ENCODE results near the gene CDH13.

CDH13 gene

DNA sequence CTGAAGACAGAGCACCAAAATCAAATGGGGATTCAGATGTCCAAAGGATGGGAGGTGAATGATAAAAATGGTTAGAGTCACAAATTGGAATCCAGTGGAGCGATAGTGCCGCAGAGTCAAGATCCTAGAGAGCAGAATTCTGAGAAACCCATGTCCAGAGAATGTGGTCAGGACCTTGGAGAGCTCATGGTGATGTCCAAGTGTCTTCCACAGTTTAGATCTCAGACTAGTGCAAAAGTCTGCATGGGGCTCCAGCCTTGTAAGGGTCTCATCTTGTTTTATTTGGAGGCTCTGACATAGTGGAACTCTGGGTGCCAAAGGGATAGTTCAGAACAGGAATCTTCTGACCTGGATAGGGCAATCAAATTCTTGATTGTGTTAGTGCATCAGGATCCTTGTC is 935.1 kb downstream of the CDH13 start:
- TF ChIP-seq, protein P1, sequence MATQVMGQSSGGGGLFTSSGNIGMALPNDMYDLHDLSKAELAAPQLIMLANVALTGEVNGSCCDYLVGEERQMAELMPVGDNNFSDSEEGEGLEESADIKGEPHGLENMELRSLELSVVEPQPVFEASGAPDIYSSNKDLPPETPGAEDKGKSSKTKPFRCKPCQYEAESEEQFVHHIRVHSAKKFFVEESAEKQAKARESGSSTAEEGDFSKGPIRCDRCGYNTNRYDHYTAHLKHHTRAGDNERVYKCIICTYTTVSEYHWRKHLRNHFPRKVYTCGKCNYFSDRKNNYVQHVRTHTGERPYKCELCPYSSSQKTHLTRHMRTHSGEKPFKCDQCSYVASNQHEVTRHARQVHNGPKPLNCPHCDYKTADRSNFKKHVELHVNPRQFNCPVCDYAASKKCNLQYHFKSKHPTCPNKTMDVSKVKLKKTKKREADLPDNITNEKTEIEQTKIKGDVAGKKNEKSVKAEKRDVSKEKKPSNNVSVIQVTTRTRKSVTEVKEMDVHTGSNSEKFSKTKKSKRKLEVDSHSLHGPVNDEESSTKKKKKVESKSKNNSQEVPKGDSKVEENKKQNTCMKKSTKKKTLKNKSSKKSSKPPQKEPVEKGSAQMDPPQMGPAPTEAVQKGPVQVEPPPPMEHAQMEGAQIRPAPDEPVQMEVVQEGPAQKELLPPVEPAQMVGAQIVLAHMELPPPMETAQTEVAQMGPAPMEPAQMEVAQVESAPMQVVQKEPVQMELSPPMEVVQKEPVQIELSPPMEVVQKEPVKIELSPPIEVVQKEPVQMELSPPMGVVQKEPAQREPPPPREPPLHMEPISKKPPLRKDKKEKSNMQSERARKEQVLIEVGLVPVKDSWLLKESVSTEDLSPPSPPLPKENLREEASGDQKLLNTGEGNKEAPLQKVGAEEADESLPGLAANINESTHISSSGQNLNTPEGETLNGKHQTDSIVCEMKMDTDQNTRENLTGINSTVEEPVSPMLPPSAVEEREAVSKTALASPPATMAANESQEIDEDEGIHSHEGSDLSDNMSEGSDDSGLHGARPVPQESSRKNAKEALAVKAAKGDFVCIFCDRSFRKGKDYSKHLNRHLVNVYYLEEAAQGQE (IDR thresholded peaks at IDR 0.05; ENCODE audit: insufficient read depth in 1 of 2, low read depth in 2 of 2, low read length in 2 of 2): peak; percentile 77 to 95
- TF ChIP-seq FOXP2 (optimal IDR thresholded peaks at IDR 0.05; ENCODE audit: borderline replicate concordance, extremely low read depth, extremely low read length, insufficient read depth): no peak

DNA sequence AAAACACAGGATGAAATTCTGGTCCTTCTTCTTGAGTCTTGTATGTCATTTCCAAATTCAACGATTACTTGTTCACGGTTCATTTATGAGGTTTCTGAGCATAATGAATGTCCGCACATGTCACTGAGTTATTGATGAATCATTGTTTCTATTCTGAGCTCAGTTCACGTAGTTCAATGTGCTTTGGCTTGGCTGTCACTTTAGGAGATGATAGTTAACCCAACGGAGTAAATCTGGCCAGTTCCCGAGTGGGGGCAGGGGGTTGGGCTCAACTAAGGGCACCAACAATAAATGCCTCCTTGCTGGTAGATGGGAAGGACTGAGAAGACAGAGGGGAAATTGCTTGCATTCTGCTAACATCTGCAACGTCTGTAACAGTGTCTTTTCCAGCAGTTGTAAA is 941.6 kb downstream of the CDH13 start:
- no peak for TF ChIP-seq FOXP2 (optimal IDR thresholded peaks at IDR 0.05; ENCODE audit: borderline replicate concordance, extremely low read depth, extremely low read length, insufficient read depth)
- TF ChIP-seq TAF1 (IDR thresholded peaks at IDR 0.05; ENCODE audit: borderline replicate concordance, insufficient read depth, low read length): no peak
- TF ChIP-seq, protein P1 (IDR thresholded peaks at IDR 0.05; ENCODE audit: insufficient read depth in 1 of 2, low read depth in 2 of 2, low read length in 2 of 2): no peak
- no peak for TF ChIP-seq POLR2AphosphoS5 (IDR thresholded peaks at IDR 0.05; ENCODE audit: low read depth, low read length)
- no peak for TF ChIP-seq SIN3A (IDR thresholded peaks at IDR 0.05; ENCODE audit: borderline replicate concordance, insufficient read depth, low read length)

DNA sequence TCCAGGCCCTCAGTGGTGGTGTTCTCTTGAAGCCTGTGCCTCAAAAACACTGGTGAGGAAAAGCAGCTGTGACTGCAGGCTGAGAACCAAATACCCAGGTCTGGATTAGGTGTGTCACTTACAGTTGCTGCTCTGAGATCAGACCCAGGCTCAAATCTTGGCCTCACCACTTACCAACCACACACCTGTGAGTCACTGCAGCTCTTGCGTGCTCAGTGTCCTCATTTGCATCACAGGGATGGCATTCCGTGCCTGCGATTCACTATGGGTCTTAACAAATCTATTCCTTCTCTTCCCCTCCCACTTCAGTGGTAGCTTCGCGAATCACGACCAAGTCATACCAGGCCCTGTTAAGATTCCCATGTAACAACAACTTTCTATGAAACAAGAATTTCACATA is 947.6 kb downstream of the CDH13 start:
- TF ChIP-seq POLR2AphosphoS5 (IDR thresholded peaks at IDR 0.05; ENCODE audit: low read depth, low read length): no peak
- TF ChIP-seq FOXP2 (optimal IDR thresholded peaks at IDR 0.05; ENCODE audit: borderline replicate concordance, extremely low read depth, extremely low read length, insufficient read depth): no peak
- no peak for TF ChIP-seq TAF1 (IDR thresholded peaks at IDR 0.05; ENCODE audit: borderline replicate concordance, insufficient read depth, low read length)
- TF ChIP-seq SIN3A (IDR thresholded peaks at IDR 0.05; ENCODE audit: borderline replicate concordance, insufficient read depth, low read length): no peak
- TF ChIP-seq, protein P1 (IDR thresholded peaks at IDR 0.05; ENCODE audit: insufficient read depth in 1 of 2, low read depth in 2 of 2, low read length in 2 of 2): no peak

DNA sequence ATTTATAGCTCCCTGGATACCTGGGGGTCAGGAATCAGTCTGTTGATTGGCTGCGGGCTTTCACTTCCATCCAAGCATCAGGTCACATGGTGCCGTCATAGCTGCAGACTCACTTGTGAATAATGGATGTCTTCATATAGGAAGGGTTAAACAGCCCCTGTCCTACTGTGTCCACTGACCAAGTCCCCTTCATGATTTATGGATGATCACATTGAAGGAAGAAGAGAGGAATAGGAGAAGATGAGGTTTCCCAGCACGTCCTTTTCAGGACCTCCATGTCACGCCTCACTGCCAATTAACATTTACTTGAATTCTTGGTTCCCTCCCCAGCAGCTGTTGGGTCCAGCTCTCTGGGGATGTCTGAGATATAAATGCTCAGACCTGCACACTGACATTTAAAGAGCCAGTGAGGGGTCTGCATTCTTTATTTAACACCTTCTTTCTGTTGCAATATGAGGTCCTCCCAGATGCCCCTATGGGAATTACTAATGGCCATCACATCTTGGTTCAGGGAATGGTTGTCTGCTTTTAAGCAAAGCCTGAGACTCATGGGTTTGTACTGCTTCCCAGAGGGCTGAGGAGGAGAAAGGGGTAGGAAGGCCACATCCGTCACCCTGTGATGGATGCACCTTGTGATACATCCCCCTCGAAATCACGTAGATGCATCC is 950.4 kb downstream of the CDH13 start:
- TF ChIP-seq POLR2AphosphoS5 (IDR thresholded peaks at IDR 0.05; ENCODE audit: low read depth, low read length) (no peak), SIN3A (IDR thresholded peaks at IDR 0.05; ENCODE audit: borderline replicate concordance, insufficient read depth, low read length) (no peak), TAF1 (IDR thresholded peaks at IDR 0.05; ENCODE audit: borderline replicate concordance, insufficient read depth, low read length) (no peak), FOXP2 (optimal IDR thresholded peaks at IDR 0.05; ENCODE audit: borderline replicate concordance, extremely low read depth, extremely low read length, insufficient read depth) (no peak)
- TF ChIP-seq, protein P1 (IDR thresholded peaks at IDR 0.05; ENCODE audit: insufficient read depth in 1 of 2, low read depth in 2 of 2, low read length in 2 of 2): no peak

DNA sequence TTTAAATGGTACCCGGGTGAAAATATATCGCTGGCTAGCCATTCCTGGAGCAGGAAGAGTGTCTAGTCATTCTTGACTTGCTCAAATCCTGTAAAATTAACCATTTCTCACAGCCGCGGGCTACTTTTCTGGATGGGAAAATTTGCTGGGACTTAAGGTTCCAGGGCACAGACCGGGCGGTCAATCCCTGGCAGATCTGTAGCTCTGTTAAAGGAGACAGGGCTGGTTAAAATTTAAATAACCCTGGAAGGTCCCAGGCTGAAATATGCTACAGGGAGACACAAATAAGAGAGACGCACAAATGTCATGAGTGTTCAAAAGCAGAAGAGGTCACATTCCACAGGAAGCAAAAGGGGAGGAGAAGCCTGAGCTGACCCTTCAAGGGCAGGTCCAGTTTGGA is 951.4 kb downstream of the CDH13 start:
- TF ChIP-seq SIN3A (IDR thresholded peaks at IDR 0.05; ENCODE audit: borderline replicate concordance, insufficient read depth, low read length) (no peak), FOXP2 (optimal IDR thresholded peaks at IDR 0.05; ENCODE audit: borderline replicate concordance, extremely low read depth, extremely low read length, insufficient read depth) (no peak), POLR2AphosphoS5 (IDR thresholded peaks at IDR 0.05; ENCODE audit: low read depth, low read length) (no peak), TAF1 (IDR thresholded peaks at IDR 0.05; ENCODE audit: borderline replicate concordance, insufficient read depth, low read length) (no peak)
- TF ChIP-seq, protein P1 (IDR thresholded peaks at IDR 0.05; ENCODE audit: insufficient read depth in 1 of 2, low read depth in 2 of 2, low read length in 2 of 2): no peak
